HepG2 (cell line): ENCODE measurements around the gene PLLP. TPM values are rescaled to one million over a fixed set of nuclear protein-coding genes. Genes with fewer than 3 reads are reported as not detected.

ENCODE experiments used
- ATF3 ChIP-seq: sonication (generic); formaldehyde crosslinking; IDR thresholded peaks from 2 replicates; pipeline ENCODE4 v1.4.0; 2020; ENCODE audit warnings: missing genetic modification reagents
- CENPX ChIP-seq: sonication (generic); formaldehyde crosslinking; IDR thresholded peaks from 2 replicates; pipeline ENCODE4 v1.9.0; 2021; ENCODE audit warnings: mild to moderate bottlenecking, missing genetic modification reagents, moderate library complexity
- DNMT1 ChIP-seq: sonication (generic); formaldehyde crosslinking; IDR thresholded peaks from 2 replicates; pipeline ENCODE4 v1.5.1; 2020; ENCODE audit warnings: mild to moderate bottlenecking, missing genetic modification reagents
- EP300 ChIP-seq, 3 experiments: sonication (generic) in 1 of 3; formaldehyde crosslinking in 1 of 3; IDR thresholded peaks; 2 replicates each; pipeline versions ENCODE4 v1.5.1 to v1.6.1; 2011 to 2020; ENCODE audit warnings: low read depth in 2 of 3, low read length in 2 of 3, borderline replicate concordance in 1 of 3, improper control_type of control experiment in 1 of 3, mild to moderate bottlenecking in 1 of 3, missing genetic modification reagents in 1 of 3, moderate library complexity in 1 of 3
- GATAD2A ChIP-seq: IDR thresholded peaks from 2 replicates; pipeline ENCODE4 v1.6.1; 2016
- HDAC6 ChIP-seq: fragments of 200-600 bp; sonication (generic); IDR thresholded peaks from 2 replicates; pipeline ENCODE4 v1.7.0; 2017; ENCODE audit warnings: mild to moderate bottlenecking, antibody characterized with exemption, low read length, low read depth
- HNF4G ChIP-seq, 2 experiments: sonication (generic) in 1 of 2; formaldehyde crosslinking in 1 of 2; IDR thresholded peaks; 2 replicates each; pipeline versions ENCODE4 v1.4.0 to v1.6.1; 2011 to 2020; ENCODE audit warnings: borderline replicate concordance in 2 of 2, low read depth in 2 of 2, mild to moderate bottlenecking in 2 of 2, low read length in 1 of 2, missing genetic modification reagents in 1 of 2, moderate library complexity in 1 of 2
- KLF13 ChIP-seq: sonication (generic); formaldehyde crosslinking; IDR thresholded peaks from 2 replicates; pipeline ENCODE4 v1.4.0; 2020; ENCODE audit warnings: mild to moderate bottlenecking, missing genetic modification reagents
- MAFK ChIP-seq, 2 experiments: IDR thresholded peaks in 1 of 2; conservative IDR thresholded peaks in 1 of 2; 2 replicates each; pipeline ENCODE4 v1.6.1; 2011; ENCODE audit warnings: improper control_type of control experiment in 2 of 2, low read length in 2 of 2
- NFE2 ChIP-seq: sonication (generic); formaldehyde crosslinking; IDR thresholded peaks from 2 replicates; pipeline ENCODE4 v1.4.0; 2020; ENCODE audit warnings: missing genetic modification reagents
- PAWR ChIP-seq: sonication (generic); formaldehyde crosslinking; IDR thresholded peaks from 2 replicates; pipeline ENCODE4 v1.4.0; 2020; ENCODE audit warnings: missing genetic modification reagents, mild to moderate bottlenecking, borderline replicate concordance
- PLRG1 ChIP-seq: fragments of 450-650 bp; conservative IDR thresholded peaks from 2 replicates; pipeline ENCODE4 v1.6.1; 2016
- RBM22 ChIP-seq: fragments of 200-400 bp; formaldehyde crosslinking; optimal IDR thresholded peaks from 2 replicates; pipeline ENCODE3; 2017; ENCODE audit warnings: mild to moderate bottlenecking, low read length, moderate library complexity
- RFXAP ChIP-seq: sonication (generic); formaldehyde crosslinking; IDR thresholded peaks from 2 replicates; pipeline ENCODE4 v1.4.0; 2020; ENCODE audit warnings: missing genetic modification reagents, borderline replicate concordance
- TFE3 ChIP-seq: IDR thresholded peaks from 2 replicates; pipeline ENCODE4 v1.6.1; 2016
- UBTF ChIP-seq: sonication (generic); formaldehyde crosslinking; IDR thresholded peaks from 2 replicates; pipeline ENCODE4 v1.4.0; 2020; ENCODE audit warnings: mild to moderate bottlenecking, missing genetic modification reagents
- ZNF225 ChIP-seq: sonication (generic); formaldehyde crosslinking; IDR thresholded peaks from 2 replicates; pipeline ENCODE4 v1.4.0; 2020; ENCODE audit warnings: mild to moderate bottlenecking, missing genetic modification reagents
- ZNF282 ChIP-seq: fragments of 450-650 bp; IDR thresholded peaks from 2 replicates; pipeline ENCODE4 v1.6.1; 2018; ENCODE audit not compliant: partially characterized antibody
- ZNF660 ChIP-seq: sonication (generic); formaldehyde crosslinking; IDR thresholded peaks from 2 replicates; pipeline ENCODE4 v1.5.1; 2020; ENCODE audit warnings: mild to moderate bottlenecking, low read depth, missing genetic modification reagents, borderline replicate concordance
- ZNF788 ChIP-seq: sonication (generic); formaldehyde crosslinking; IDR thresholded peaks from 2 replicates; pipeline ENCODE4 v1.5.0; 2020; ENCODE audit warnings: mild to moderate bottlenecking, missing genetic modification reagents, borderline replicate concordance
- ZNF883 ChIP-seq: sonication (generic); formaldehyde crosslinking; IDR thresholded peaks from 2 replicates; pipeline ENCODE4 v1.5.1; 2020; ENCODE audit warnings: mild to moderate bottlenecking, missing genetic modification reagents; ENCODE audit errors: not compliant biosample characterization
- ZSCAN20 ChIP-seq: sonication (generic); formaldehyde crosslinking; IDR thresholded peaks from 2 replicates; pipeline ENCODE4 v1.4.0; 2020; ENCODE audit warnings: missing genetic modification reagents, mild to moderate bottlenecking, borderline replicate concordance
- polyA plus RNA-seq, 8 experiments: library from polyadenylated mRNA; depleted of rRNA in 3 of 8; stranded (reverse) in 7 of 8; unstranded in 1 of 8; fragments of >200 nt; fragmentation: Illumina TruSeq in 4 of 8; extraction: Trizol in 4 of 8; gene quantifications; 2 replicates each; pipeline versions ENCODE4 v1.2.1 to v1.2.3, GENCODE V29; 2011 to 2016; ENCODE audit warnings: low read depth in 4 of 8, missing spikeins in 1 of 8, mixed read lengths in 1 of 8; ENCODE audit not compliant: insufficient read depth in 1 of 8
- total RNA-seq, 5 experiments: library from RNA; depleted of rRNA; stranded (reverse); fragments of >200 nt; fragmentation: Illumina TruSeq; extraction: Trizol; gene quantifications; 2 replicates each; pipeline ENCODE4 v1.2.3, GENCODE V29; 2016; ENCODE audit warnings: low read depth in 1 of 5
- TF ChIP-seq, protein P1 (sequence below): sonication (generic); formaldehyde crosslinking; IDR thresholded peaks from 2 replicates; pipeline ENCODE4 v1.8.1; 2022; ENCODE audit warnings: mild to moderate bottlenecking, missing genetic modification reagents

The PLLP gene
- total and polyA plus RNA-seq, 2 of the 13 experiments (the other 11 are each of a cell fraction or from before 2014, with no cell fraction given): 60.6 to 127 TPM

GRCh38 chr16:57284209-57284951, at the start of gene PLLP (continued):
- TF ChIP-seq, protein P1, sequence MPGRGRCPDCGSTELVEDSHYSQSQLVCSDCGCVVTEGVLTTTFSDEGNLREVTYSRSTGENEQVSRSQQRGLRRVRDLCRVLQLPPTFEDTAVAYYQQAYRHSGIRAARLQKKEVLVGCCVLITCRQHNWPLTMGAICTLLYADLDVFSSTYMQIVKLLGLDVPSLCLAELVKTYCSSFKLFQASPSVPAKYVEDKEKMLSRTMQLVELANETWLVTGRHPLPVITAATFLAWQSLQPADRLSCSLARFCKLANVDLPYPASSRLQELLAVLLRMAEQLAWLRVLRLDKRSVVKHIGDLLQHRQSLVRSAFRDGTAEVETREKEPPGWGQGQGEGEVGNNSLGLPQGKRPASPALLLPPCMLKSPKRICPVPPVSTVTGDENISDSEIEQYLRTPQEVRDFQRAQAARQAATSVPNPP (CRISPR knock-in tag): peak; percentile 99
- TF ChIP-seq PLRG1: no peak
- TF ChIP-seq TFE3: peak; percentile 62; the same call in 1 of the 2 replicates
- TF ChIP-seq DNMT1: peak; percentile 97; the same call in 1 of the 2 replicates
- TF ChIP-seq ZSCAN20 (CRISPR knock-in tag): peak; percentile 98
- peak; percentile 95 for TF ChIP-seq KLF13 (CRISPR knock-in tag)
- no peak for TF ChIP-seq EP300 (IDR thresholded peaks at IDR 0.05; ENCODE audit: low read depth in 2 of 2, low read length in 2 of 2)
- TF ChIP-seq EP300 (CRISPR knock-in tag; IDR thresholded peaks at IDR 0.05; ENCODE audit: borderline replicate concordance): peak; percentile 31; the same call in 1 of the 2 replicates
- peak; percentile 91 for TF ChIP-seq RFXAP
- TF ChIP-seq RBM22: no peak
- TF ChIP-seq ZNF788: peak; percentile 80; the same call in 1 of the 2 replicates
- no peak for TF ChIP-seq HNF4G (IDR thresholded peaks at IDR 0.05; ENCODE audit: borderline replicate concordance, low read depth, low read length)
- TF ChIP-seq HNF4G (CRISPR knock-in tag; IDR thresholded peaks at IDR 0.05; ENCODE audit: borderline replicate concordance, low read depth): no peak; the same call in none of the 2 replicates
- no peak for TF ChIP-seq CENPX (CRISPR knock-in tag)
- TF ChIP-seq ZNF282: no peak
- no peak; the same call in 1 of the 2 replicates for TF ChIP-seq PAWR (CRISPR knock-in tag)
- TF ChIP-seq ZNF225 (CRISPR knock-in tag): peak; percentile 96
- peak; percentile 18; the same call in 1 of the 2 replicates for TF ChIP-seq GATAD2A (CRISPR knock-in tag)
- no peak for TF ChIP-seq HDAC6
- TF ChIP-seq NFE2 (CRISPR knock-in tag): no peak; the same call in 1 of the 2 replicates
- TF ChIP-seq ATF3: no peak
- peak; percentile 100 for TF ChIP-seq ZNF883 (CRISPR knock-in tag)
- TF ChIP-seq UBTF: no peak; the same call in none of the 2 replicates
- TF ChIP-seq ZNF660 (CRISPR knock-in tag): peak; percentile 92; the same call in 1 of the 2 replicates
- no peak for TF ChIP-seq MAFK (conservative IDR thresholded peaks at IDR 0.05 in 1 of 2, IDR thresholded peaks at IDR 0.05 in 1 of 2; ENCODE audit: low read length in 2 of 2)
